KOPT-K1 (cell line): Measurements from ENCODE around the gene MGAT4B.

Experiments
- H3K27ac ChIP-seq: fragments of 200-600 bp; sonication (generic); 2 replicates; pipeline ENCODE4 v1.5.1; 2016; ENCODE audit warnings: antibody characterized with exemption, mild to moderate bottlenecking, low read depth, low read length; ENCODE audit not compliant: poor library complexity, severe bottlenecking
- H3K36me3 ChIP-seq: fragments of 200-600 bp; sonication (generic); 2 replicates; pipeline ENCODE4 v1.5.1; 2017; ENCODE audit warnings: antibody characterized with exemption, mild to moderate bottlenecking, low read length, moderate library complexity; ENCODE audit not compliant: insufficient read depth
- H3K9me3 ChIP-seq: fragments of 200-600 bp; sonication (generic); 2 replicates; pipeline ENCODE4 v1.5.1; 2017; ENCODE audit warnings: antibody characterized with exemption, low read length, mild to moderate bottlenecking; ENCODE audit not compliant: insufficient read depth, poor library complexity, severe bottlenecking

Gene MGAT4B

GRCh38 chr5:179803651-179804554 is 2.8 kb downstream of the MGAT4B start:
- Histone ChIP-seq H3K27ac (peak overlapping the region; percentile 54), H3K36me3 (peaks cover 18% of the 10 kb centered on the region; the same call in 1 of the 2 replicates), H3K9me3 (no peaks in the 10 kb centered on the region)

GRCh38 chr5:179802950-179803562 is 3.6 kb downstream of the MGAT4B start:
- H3K9me3 ChIP-seq = no peaks in the 10 kb centered on the region
- H3K27ac ChIP-seq = no peak overlapping the region
- H3K36me3 ChIP-seq = peaks cover 25% of the 10 kb centered on the region; the same call in 1 of the 2 replicates

- Histone ChIP-seq H3K36me3 (peaks cover 27% of the 10 kb centered on the region; the same call in 1 of the 2 replicates), H3K9me3 (no peaks in the 10 kb centered on the region), H3K27ac (no peak overlapping the region)
Observed at GRCh38 chr5:179802207-179802883, 4.3 kb downstream of the MGAT4B start.

- Histone ChIP-seq H3K36me3 (peaks cover 32% of the 10 kb centered on the region; the same call in 1 of the 2 replicates), H3K9me3 (no peaks in the 10 kb centered on the region), H3K27ac (no peak overlapping the region)
Observed at GRCh38 chr5:179801304-179802206, 5.1 kb downstream of the MGAT4B start.

- Histone ChIP-seq H3K27ac (no peak overlapping the region), H3K36me3 (peaks cover 32% of the 10 kb centered on the region; the same call in 1 of the 2 replicates), H3K9me3 (no peaks in the 10 kb centered on the region)
Observed at GRCh38 chr5:179800696-179801201, 5.9 kb downstream of the MGAT4B start.

GRCh38 chr5:179800071-179800695 is 6.5 kb downstream of the MGAT4B start:
- Histone ChIP-seq H3K9me3 (no peaks in the 10 kb centered on the region), H3K36me3 (peaks cover 32% of the 10 kb centered on the region; the same call in 1 of the 2 replicates), H3K27ac (no peak overlapping the region)

GRCh38 chr5:179799644-179799973 is 7.1 kb downstream of the MGAT4B start:
- Histone ChIP-seq H3K36me3 (peaks cover 32% of the 10 kb centered on the region; the same call in 1 of the 2 replicates), H3K9me3 (no peaks in the 10 kb centered on the region), H3K27ac (no peak overlapping the region)

GRCh38 chr5:179798771-179799643 is 7.7 kb downstream of the MGAT4B start:
- Histone ChIP-seq H3K36me3 (peaks cover 32% of the 10 kb centered on the region; the same call in 1 of the 2 replicates), H3K9me3 (no peaks in the 10 kb centered on the region), H3K27ac (no peak overlapping the region)

- Histone ChIP-seq H3K9me3 (no peaks in the 10 kb centered on the region), H3K36me3 (peaks cover 32% of the 10 kb centered on the region; the same call in 1 of the 2 replicates), H3K27ac (no peak overlapping the region)
Observed at GRCh38 chr5:179798144-179798770, 8.4 kb downstream of the MGAT4B start.

- no peak overlapping the region for H3K27ac ChIP-seq
- no peaks in the 10 kb centered on the region for H3K9me3 ChIP-seq
- peaks cover 32% of the 10 kb centered on the region; the same call in 1 of the 2 replicates for H3K36me3 ChIP-seq
Observed at GRCh38 chr5:179797741-179798140, 8.9 kb downstream of the MGAT4B start.

GRCh38 chr5:179796877-179797608 is 9.6 kb downstream of the MGAT4B start:
- no peak overlapping the region for H3K27ac ChIP-seq
- H3K9me3 ChIP-seq = no peaks in the 10 kb centered on the region
- peaks cover 32% of the 10 kb centered on the region; the same call in 1 of the 2 replicates for H3K36me3 ChIP-seq
